Endothelial cell of umbilical vein (primary cell): Measurements from ENCODE around the gene GAS2L2. TPM values are rescaled to one million over a fixed set of nuclear protein-coding genes. Genes with fewer than 3 reads are reported as not detected.

ENCODE experiments used
- BruUV-seq: library from RNA; stranded (reverse); fragments of 400-500 nt; replicated peaks from 2 replicates; lab custom pipeline; 2021; lab: Mats Ljungman, UMichigan
- CTCF ChIA-PET: fragments of 300-600, 350-600 bp; sonication (Branson Sonifier 250); formaldehyde crosslinking; loops from one replicate; lab custom pipeline; 2021; ENCODE audit warnings: antibody characterized with exemption, inconsistent platforms; lab: Charles Lee
- POLR2A ChIA-PET: fragments of 300-600, 350-600 bp; sonication (Branson Sonifier 250); formaldehyde crosslinking; loops from one replicate; lab custom pipeline; 2021; ENCODE audit warnings: antibody characterized with exemption, inconsistent platforms; lab: Charles Lee
- DNase-seq: peaks from one replicate; pipeline ENCODE4 v3.0.0-alpha.2; 2011; ENCODE audit warnings: low read depth, low spot score
- FAIRE-seq: peaks from 2 replicates; lab custom pipeline; 2011; peaks lifted over from hg19 to GRCh38; lab: Jason Lieb, UNC
- H2AFZ ChIP-seq: 2 replicates; pipeline ENCODE4 v1.6.0; 2012; ENCODE audit warnings: low read depth, low read length, control low read depth, inconsistent platforms
- H3K27ac ChIP-seq: 2 replicates; pipeline ENCODE4 v1.5.1; 2011; ENCODE audit warnings: low read depth, mild to moderate bottlenecking, control low read depth, low read length, moderate library complexity; ENCODE audit not compliant: insufficient read depth
- H3K27me3 ChIP-seq, 2 experiments: 2 replicates each; pipeline versions ENCODE4 v1.6.0 to v1.6.1; 2011; ENCODE audit warnings: low read length in 2 of 2, mixed read lengths in 1 of 2; ENCODE audit not compliant: control insufficient read depth in 2 of 2, insufficient read depth in 2 of 2
- H3K36me3 ChIP-seq, 2 experiments: 2 replicates in 1 of 2; 3 replicates in 1 of 2; pipeline ENCODE4 v1.5.1; 2011; ENCODE audit warnings: low read length in 2 of 2, mild to moderate bottlenecking in 1 of 2, moderate library complexity in 1 of 2; ENCODE audit not compliant: control insufficient read depth in 2 of 2, insufficient read depth in 2 of 2; ENCODE audit errors: extremely low read depth in 1 of 2
- H3K4me1 ChIP-seq: 3 replicates; pipeline ENCODE4 v1.5.1; 2011; ENCODE audit warnings: mild to moderate bottlenecking, low read length; ENCODE audit not compliant: control insufficient read depth, insufficient read depth; ENCODE audit errors: extremely low read depth
- H3K4me2 ChIP-seq: 2 replicates; pipeline ENCODE4 v1.6.1; 2011; ENCODE audit warnings: low read length, control low read depth, mixed read lengths; ENCODE audit not compliant: insufficient read depth
- H3K4me3 ChIP-seq, 3 experiments: fragments of 200-600 bp in 1 of 3; sonication (generic), shearing (Covaris generic) in 1 of 3; replicated peaks in 1 of 3; 2 replicates each; pipeline ENCODE4 v1.5.1; 2011 to 2016; ENCODE audit warnings: control low read depth in 3 of 3, low read length in 3 of 3, mild to moderate bottlenecking in 2 of 3, inconsistent platforms in 1 of 3, low read depth in 1 of 3, moderate library complexity in 1 of 3; ENCODE audit not compliant: insufficient read depth in 1 of 3
- H3K79me2 ChIP-seq: 2 replicates; pipeline ENCODE4 v1.6.0; 2012; ENCODE audit warnings: low read length, inconsistent platforms; ENCODE audit not compliant: control insufficient read depth, insufficient read depth
- H3K9ac ChIP-seq: replicated peaks from 2 replicates; pipeline ENCODE3; 2011; ENCODE audit warnings: low read length, control low read depth; ENCODE audit not compliant: insufficient read depth; ENCODE audit errors: extremely low read depth
- H3K9me1 ChIP-seq: replicated peaks from 3 replicates; pipeline ENCODE4 v1.6.0; 2011; ENCODE audit warnings: mild to moderate bottlenecking, low read length; ENCODE audit not compliant: control insufficient read depth, insufficient read depth; ENCODE audit errors: extremely low read depth
- H3K9me3 ChIP-seq: replicated peaks from 2 replicates; pipeline ENCODE4 v1.5.1; 2012; ENCODE audit warnings: low read length, inconsistent platforms; ENCODE audit not compliant: control insufficient read depth, insufficient read depth
- H4K20me1 ChIP-seq: replicated peaks from 2 replicates; pipeline ENCODE3; 2011; ENCODE audit warnings: mild to moderate bottlenecking, low read length; ENCODE audit not compliant: control insufficient read depth, insufficient read depth; ENCODE audit errors: extremely low read depth
- EZH2 ChIP-seq: IDR thresholded peaks from 2 replicates; pipeline ENCODE4 v1.6.1; 2012; ENCODE audit warnings: borderline replicate concordance, low read depth, mild to moderate bottlenecking, moderate library complexity, low read length, inconsistent platforms; ENCODE audit not compliant: severe bottlenecking
- FOS ChIP-seq: IDR thresholded peaks from 2 replicates; pipeline ENCODE4 v1.6.1; 2011; ENCODE audit warnings: mild to moderate bottlenecking, low read length, moderate library complexity, borderline replicate concordance; ENCODE audit not compliant: insufficient read depth
- POLR2AphosphoS5 ChIP-seq: IDR thresholded peaks from 2 replicates; pipeline ENCODE4 v1.6.1; 2012; ENCODE audit warnings: low read depth, mild to moderate bottlenecking, control low read depth, low read length, moderate library complexity; ENCODE audit not compliant: insufficient read depth
- dilution Hi-C: fragments of 300-500 bp; cut with MboI; formaldehyde crosslinking; loops from one replicate; pipeline ENCODE4 v1.15.0; 2019; ENCODE audit warnings: low sequenced_read_pairs; ENCODE audit not compliant: extremely low pct_ligation_motif_present
- intact Hi-C: fragments of 100-400 bp; cut with micrococcal nuclease; formaldehyde crosslinking; loops from one replicate; pipeline ENCODE4 v1.10.0; 2022
- polyA plus RNA-seq, 4 experiments: library from polyadenylated mRNA; depleted of rRNA in 3 of 4; stranded (reverse) in 3 of 4; unstranded in 1 of 4; fragments of >200 nt; gene quantifications; 2 replicates each; pipeline versions ENCODE4 v1.2.1 to v1.2.3, GENCODE V29; 2011 to 2012; ENCODE audit warnings: missing spikeins in 1 of 4
- total RNA-seq: library from RNA; stranded (reverse); gene quantifications from 2 replicates; pipeline ENCODE4 v1.2.3, GENCODE V29; 2021
- TF ChIP-seq, protein P1 (sequence below): IDR thresholded peaks from 2 replicates; pipeline ENCODE4 v1.6.1; 2011; ENCODE audit not compliant: insufficient read depth, insufficient read length

The GAS2L2 gene
- total and polyA plus RNA-seq, 2 donors (not counting 3 experiments of a cell fraction or from before 2014, with no cell fraction given), result not detected

DNA sequence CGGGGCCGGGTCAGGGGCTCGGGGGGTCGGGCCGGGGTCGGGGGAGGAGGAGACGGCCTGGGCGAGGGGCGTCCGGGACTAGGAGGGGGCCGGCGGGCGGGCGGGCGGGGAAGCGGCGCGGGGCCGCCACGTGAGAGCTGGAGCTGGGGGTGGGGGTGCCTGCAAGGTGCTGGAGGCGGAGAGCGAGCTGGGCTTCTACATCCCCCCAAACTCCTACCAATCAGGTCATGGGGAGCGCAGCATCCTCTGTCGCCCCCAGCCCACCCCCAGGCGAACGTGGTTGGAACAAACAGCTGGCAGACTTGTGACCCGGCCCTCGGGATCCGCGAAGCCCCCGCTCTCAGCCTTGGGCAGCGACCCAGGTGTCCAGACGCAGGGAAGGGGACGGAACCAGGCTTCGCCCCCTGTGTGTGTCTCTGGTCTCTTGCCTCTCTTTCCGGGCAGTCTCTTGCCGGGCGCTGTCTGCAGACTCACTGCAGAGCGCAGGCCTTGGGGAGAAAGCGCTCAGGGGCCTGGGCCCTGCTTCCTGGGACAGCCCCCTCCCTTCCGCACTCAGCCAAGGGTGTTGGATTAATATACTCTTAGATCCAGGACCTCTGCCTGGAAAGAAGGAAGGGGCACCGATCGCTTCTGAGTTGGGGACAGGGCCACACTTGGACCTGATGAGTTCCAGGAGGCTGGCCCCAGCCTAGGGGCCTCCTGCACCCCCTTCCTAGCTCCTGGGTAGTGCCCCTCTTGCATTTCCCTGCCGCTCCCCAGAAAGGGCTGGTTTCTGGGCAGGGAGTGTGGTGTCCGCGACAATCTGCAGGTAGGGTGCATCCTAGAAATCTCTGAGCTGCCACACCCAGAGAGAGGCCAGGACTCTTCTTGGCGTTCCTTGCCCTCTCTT is 20.9 kb downstream of the GAS2L2 start:
- no TSS peak for BruUV-seq
- no peaks in the 10 kb centered on the region for H4K20me1 ChIP-seq
- peak overlapping the region in 1 of 3 experiments; percentile 44 for H3K4me3 ChIP-seq
- ChIA-PET POLR2A (no interaction called here), CTCF (interaction anchor here (0.7 to 2.1 kb wide), 6 partner anchors 10 to 119 kb away, joined by 3 to 16 read pairs (median 6); no protein-coding TSS in a partner anchor)
- no peaks in the 10 kb centered on the region for H3K9me3 ChIP-seq
- H3K9ac ChIP-seq, result no peak overlapping the region
- peaks cover 4% of the 10 kb centered on the region for H3K4me1 ChIP-seq
- H3K9me1 ChIP-seq, result no peaks in the 10 kb centered on the region
- no peak overlapping the region for H3K4me2 ChIP-seq
- dilution Hi-C loops, result loop anchor here (25.0 kb wide), 1 partner anchor 120 kb away; no protein-coding TSS in a partner anchor
- DNase-seq (no peak), FAIRE-seq (no peak)
- no peaks in the 10 kb centered on the region for H3K79me2 ChIP-seq
- TF ChIP-seq EZH2, result peak; percentile 52
- TF ChIP-seq, protein P1, sequence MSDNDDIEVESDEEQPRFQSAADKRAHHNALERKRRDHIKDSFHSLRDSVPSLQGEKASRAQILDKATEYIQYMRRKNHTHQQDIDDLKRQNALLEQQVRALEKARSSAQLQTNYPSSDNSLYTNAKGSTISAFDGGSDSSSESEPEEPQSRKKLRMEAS, result no peak
- peaks cover 3 to 11% of the 10 kb centered on the region in 2 experiments for H3K27me3 ChIP-seq
- intact Hi-C loops, result no loop called here
- H3K27ac ChIP-seq, result no peak overlapping the region
- H3K36me3 ChIP-seq, result no peaks in the 10 kb centered on the region
- no peak overlapping the region for H2AFZ ChIP-seq

DNA sequence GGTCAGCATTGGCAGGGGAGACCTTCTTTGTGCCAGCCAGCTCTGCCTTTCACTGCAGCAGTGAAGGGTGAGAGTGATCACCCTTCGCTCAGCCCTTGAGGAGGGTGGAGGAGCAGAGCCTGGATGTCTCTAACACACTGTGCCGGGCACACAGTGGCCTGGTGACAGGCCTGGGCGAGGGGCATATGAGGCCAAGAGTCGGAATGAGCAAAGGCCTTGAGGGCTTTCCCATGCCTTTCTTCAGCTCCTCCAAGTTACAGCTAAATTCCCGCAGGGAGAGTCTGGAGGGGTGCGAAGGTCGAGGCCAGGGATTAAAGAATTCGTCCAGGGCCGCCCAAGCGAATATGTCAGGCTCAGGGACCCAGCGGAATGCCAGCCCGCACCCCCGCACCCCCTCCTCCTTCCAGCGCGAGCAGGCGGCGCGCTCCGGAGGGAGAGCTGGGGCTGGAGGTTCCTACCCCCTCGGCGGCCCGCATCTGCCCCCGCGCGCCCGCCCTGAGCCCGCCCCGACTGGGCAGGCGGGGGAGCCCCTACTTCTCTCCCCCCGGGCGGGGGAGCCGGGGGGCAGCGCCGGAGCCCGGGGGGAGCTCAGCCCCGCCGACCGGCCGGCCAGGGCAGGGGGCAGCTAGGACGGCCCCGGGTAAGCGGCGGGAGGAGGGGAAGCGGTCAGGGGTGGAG is 21.7 kb downstream of the GAS2L2 start, which contains the start of gene RASL10B:
Gene RASL10B, plus strand, starts transcription at position 401 of the 678 bp plus-strand sequence. CDS start 3,546 bp downstream, outside the sequence.
- ChIA-PET CTCF (interaction anchor here (0.7 to 2.1 kb wide), 6 partner anchors 9 to 118 kb away, joined by 3 to 16 read pairs (median 5); no protein-coding TSS in a partner anchor), POLR2A (no interaction called here)
- TF ChIP-seq POLR2AphosphoS5 (peak; percentile 17), EZH2 (peak; percentile 33), FOS (no peak)
- H3K9me1 ChIP-seq, result no peaks in the 10 kb centered on the region
- H3K27ac ChIP-seq, result no peak within 1 kb of the TSS
- H3K4me1 ChIP-seq, result peaks cover 4% of the 10 kb centered on the region
- no peak within 1 kb of the TSS for H2AFZ ChIP-seq
- dilution Hi-C loops (loop anchor here (25.0 kb wide), 1 partner anchor 119 kb away; no protein-coding TSS in a partner anchor), intact Hi-C loops (no loop called here)
- no peak within 1 kb of the TSS for H3K9ac ChIP-seq
- peak within 1 kb of the TSS in 2 of 3 experiments; percentile 6 to 44 for H3K4me3 ChIP-seq
- H3K36me3 ChIP-seq, result peaks cover 0 to 2% of the 10 kb centered on the region in 2 experiments
- BruUV-seq, result no TSS peak
- FAIRE-seq, result no peak
- no peaks in the 10 kb centered on the region for H3K9me3 ChIP-seq
- H3K4me2 ChIP-seq, result no peak within 1 kb of the TSS
- DNase-seq, result peak; percentile 28
- H4K20me1 ChIP-seq, result no peaks in the 10 kb centered on the region
- H3K27me3 ChIP-seq, result peaks cover 3 to 11% of the 10 kb centered on the region in 2 experiments
- H3K79me2 ChIP-seq, result no peaks in the 10 kb centered on the region
